ENCODE measurements around the gene ABCC3. TPM values are rescaled to one million over a fixed set of nuclear protein-coding genes. Genes with fewer than 3 reads are reported as not detected.

Gene ABCC3
- total and polyA plus RNA-seq, 9 of the 15 experiments (the other 6 are each of a cell fraction or from before 2014, with no cell fraction given) = 0.03 to 1.6 (median 0.42) TPM; not detected in 5

- TF ChIP-seq CCAR2 (IDR thresholded peaks at IDR 0.05; ENCODE audit: low read depth, low read length) (no peak), TCF15 (CRISPR knock-in tag; IDR thresholded peaks at IDR 0.05) (no peak), ZBTB11 (CRISPR knock-in tag; IDR thresholded peaks at IDR 0.05) (no peak), HCFC1 (IDR thresholded peaks at IDR 0.05; ENCODE audit: low read depth, low read length) (no peak; the same call in 1 of the 2 replicates), MECOM (CRISPR knock-in tag; IDR thresholded peaks at IDR 0.05) (no peak), POU5F1 (IDR thresholded peaks at IDR 0.05; ENCODE audit: borderline replicate concordance, low read depth, low read length, partially characterized antibody) (no peak), SMARCC2 (IDR thresholded peaks at IDR 0.05; ENCODE audit: low read depth) (no peak), ZSCAN29 (IDR thresholded peaks at IDR 0.05) (no peak), HDAC6 (IDR thresholded peaks at IDR 0.05; ENCODE audit: low read depth, low read length) (no peak), ZBTB26 (CRISPR knock-in tag; IDR thresholded peaks at IDR 0.05) (no peak), ARID2 (IDR thresholded peaks at IDR 0.05) (0 out of 2 replicates have a peak, but pooled peaks have one; percentile 37), PHTF2 (CRISPR knock-in tag; IDR thresholded peaks at IDR 0.05) (no peak), ZBTB12 (CRISPR knock-in tag; IDR thresholded peaks at IDR 0.05) (no peak), E4F1 (CRISPR knock-in tag; IDR thresholded peaks at IDR 0.05; ENCODE audit: borderline replicate concordance) (no peak), ZSCAN32 (CRISPR knock-in tag; IDR thresholded peaks at IDR 0.05) (no peak), RFX1 (IDR thresholded peaks at IDR 0.05) (no peak)
Measured at GRCh38 chr17:50626037-50626574, 8.6 kb upstream of the ABCC3 start (continued).
